PC-9 (cell line): ENCODE measurements around the gene ACSL5. TPM values are rescaled to one million over a fixed set of nuclear protein-coding genes. Genes with fewer than 3 reads are reported as not detected.
A peak's percentile ranks its signal among the peaks of the same experiment; 100 is the strongest.

ENCODE experiments used
- BruUV-seq: library from RNA; stranded (reverse); fragments of 400-500 nt; replicated peaks from 2 replicates; lab custom pipeline; 2021; lab: Mats Ljungman, UMichigan
- CTCF ChIA-PET: fragments of 300-600 bp; sonication (Branson Sonifier 250); formaldehyde crosslinking; loops from one replicate; lab custom pipeline; 2022; ENCODE audit warnings: antibody characterized with exemption; lab: Charles Lee
- POLR2A ChIA-PET: fragments of 300-600 bp; sonication (Branson Sonifier 250); formaldehyde crosslinking; loops from one replicate; lab custom pipeline; 2022; ENCODE audit warnings: antibody characterized with exemption; ENCODE audit not compliant: unreplicated experiment; lab: Charles Lee
- DNase-seq, 2 experiments: peaks; one replicate each; pipeline versions ENCODE4 v3.0.0 to v3.0.0-alpha.2; 2015 to 2022; ENCODE audit warnings: mixed read lengths in 1 of 2
- H2AFZ ChIP-seq: fragments of 200-600 bp; sonication (generic); 2 replicates; pipeline ENCODE4 v1.8.1; 2017; ENCODE audit warnings: antibody characterized with exemption
- H3F3A ChIP-seq: fragments of 200-600 bp; sonication (generic); 2 replicates; pipeline ENCODE4 v1.8.1; 2017; ENCODE audit warnings: antibody characterized with exemption, mild to moderate bottlenecking, low read depth; ENCODE audit not compliant: insufficient read depth
- H3K27ac ChIP-seq: fragments of 200-600 bp; sonication (generic); 2 replicates; pipeline ENCODE4 v1.6.1; 2016; ENCODE audit warnings: mixed run types
- H3K27me3 ChIP-seq: fragments of 200-600 bp; sonication (generic); 2 replicates; pipeline ENCODE4 v1.6.1; 2016; ENCODE audit warnings: low read depth, mixed run types; ENCODE audit not compliant: insufficient read depth
- H3K36me3 ChIP-seq: fragments of 200-600 bp; sonication (generic); 2 replicates; pipeline ENCODE4 v1.6.1; 2016; ENCODE audit warnings: low read depth, mixed run types
- H3K4me1 ChIP-seq: fragments of 200-600 bp; sonication (generic); replicated peaks from 2 replicates; pipeline ENCODE4 v1.6.1; 2016; ENCODE audit warnings: mixed run types; ENCODE audit not compliant: insufficient read depth
- H3K4me2 ChIP-seq: fragments of 200-600 bp; sonication (generic); 2 replicates; pipeline ENCODE4 v1.6.1; 2017; ENCODE audit warnings: mixed run types
- H3K4me3 ChIP-seq: fragments of 200-600 bp; sonication (generic); 2 replicates; pipeline ENCODE4 v1.6.1; 2016; ENCODE audit warnings: mixed run types
- H3K79me2 ChIP-seq: fragments of 200-600 bp; sonication (generic); 2 replicates; pipeline ENCODE4 v1.6.1; 2017; ENCODE audit warnings: low read depth, mixed run types
- H3K9me2 ChIP-seq: fragments of 200-600 bp; sonication (generic); 2 replicates; pipeline ENCODE4 v1.8.1; 2017; ENCODE audit warnings: mild to moderate bottlenecking; ENCODE audit not compliant: insufficient read depth
- H3K9me3 ChIP-seq: fragments of 200-600 bp; sonication (generic); 2 replicates; pipeline ENCODE4 v1.8.1; 2016; ENCODE audit warnings: low read depth; ENCODE audit not compliant: insufficient read depth
- H4K20me1 ChIP-seq: fragments of 200-600 bp; sonication (generic); 2 replicates; pipeline ENCODE4 v1.8.1; 2017; ENCODE audit not compliant: insufficient read depth
- EZH2 ChIP-seq: fragments of 200-600 bp; sonication (generic); IDR thresholded peaks from 2 replicates; pipeline ENCODE4 v1.8.0; 2017; ENCODE audit warnings: antibody characterized with exemption, low read depth
- intact Hi-C: fragments of 100-400 bp; cut with micrococcal nuclease; formaldehyde crosslinking; loops from one replicate; pipeline ENCODE4 v1.10.0; 2022; ENCODE audit not compliant: unreplicated experiment
- total RNA-seq: library from RNA; stranded (reverse); gene quantifications from 2 replicates; pipeline ENCODE4 v1.2.3, GENCODE V29; 2021
- TF ChIP-seq, protein P1 (sequence below): fragments of 200-600 bp; sonication (generic); conservative IDR thresholded peaks from 2 replicates; pipeline ENCODE4 v1.6.1; 2017; ENCODE audit warnings: mixed run types, antibody characterized with exemption, mild to moderate bottlenecking, moderate library complexity

ACSL5 gene
- total RNA-seq, 1 experiment from 2014 or later = 21.4 TPM

- intact Hi-C loops = loop anchor here (1.0 to 5.0 kb wide), 3 partner anchors 475 to 910 kb away; partner anchors contain the start of gene TCF7L2
- POLR2A ChIA-PET = no interaction called here
- no peaks in the 10 kb centered on the region for H3K9me2 ChIP-seq
- CTCF ChIA-PET = interaction anchor here (0.6 kb wide), 3 partner anchors 14 to 61 kb away, joined by 3 to 10 read pairs (median 4); no protein-coding TSS in a partner anchor
- no peak overlapping the region for H3K4me3 ChIP-seq
- no peak overlapping the region for H3K27ac ChIP-seq
- no peaks in the 10 kb centered on the region for H3K9me3 ChIP-seq
- H3F3A ChIP-seq = no peaks in the 10 kb centered on the region
- no peaks in the 10 kb centered on the region for H3K79me2 ChIP-seq
- H3K27me3 ChIP-seq = no peaks in the 10 kb centered on the region
- H3K4me1 ChIP-seq = no peaks in the 10 kb centered on the region
- no TSS peak for BruUV-seq
- no peak for DNase-seq
- H4K20me1 ChIP-seq = peaks cover 3% of the 10 kb centered on the region; the same call in 1 of the 2 replicates
- no peak for TF ChIP-seq EZH2
- TF ChIP-seq, protein P1, sequence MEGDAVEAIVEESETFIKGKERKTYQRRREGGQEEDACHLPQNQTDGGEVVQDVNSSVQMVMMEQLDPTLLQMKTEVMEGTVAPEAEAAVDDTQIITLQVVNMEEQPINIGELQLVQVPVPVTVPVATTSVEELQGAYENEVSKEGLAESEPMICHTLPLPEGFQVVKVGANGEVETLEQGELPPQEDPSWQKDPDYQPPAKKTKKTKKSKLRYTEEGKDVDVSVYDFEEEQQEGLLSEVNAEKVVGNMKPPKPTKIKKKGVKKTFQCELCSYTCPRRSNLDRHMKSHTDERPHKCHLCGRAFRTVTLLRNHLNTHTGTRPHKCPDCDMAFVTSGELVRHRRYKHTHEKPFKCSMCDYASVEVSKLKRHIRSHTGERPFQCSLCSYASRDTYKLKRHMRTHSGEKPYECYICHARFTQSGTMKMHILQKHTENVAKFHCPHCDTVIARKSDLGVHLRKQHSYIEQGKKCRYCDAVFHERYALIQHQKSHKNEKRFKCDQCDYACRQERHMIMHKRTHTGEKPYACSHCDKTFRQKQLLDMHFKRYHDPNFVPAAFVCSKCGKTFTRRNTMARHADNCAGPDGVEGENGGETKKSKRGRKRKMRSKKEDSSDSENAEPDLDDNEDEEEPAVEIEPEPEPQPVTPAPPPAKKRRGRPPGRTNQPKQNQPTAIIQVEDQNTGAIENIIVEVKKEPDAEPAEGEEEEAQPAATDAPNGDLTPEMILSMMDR = peak; percentile 68
- H2AFZ ChIP-seq = no peak overlapping the region
- no peaks in the 10 kb centered on the region for H3K36me3 ChIP-seq
- no peak overlapping the region for H3K4me2 ChIP-seq
These were observed 101.8 kb downstream of the ACSL5 start for GRCh38 chr10:112475575-112476218.

Other genes starting within 250 kb of the ACSL5 start
- 2.1 and 4.2 TPM in 2 replicates for gene GPAM, start 190.4 kb upstream of the ACSL5 start, total RNA-seq
- gene TECTB, start 90.7 kb upstream of the ACSL5 start, total RNA-seq = not detected in 2 replicates
- 14.0 and 24.2 TPM in 2 replicates for gene ZDHHC6, start 72.8 kb downstream of the ACSL5 start, total RNA-seq
- gene VTI1A, start 73.1 kb downstream of the ACSL5 start, total RNA-seq = 18.1 and 18.3 TPM in 2 replicates